ENCODE results near the gene DCBLD1. TPM values are rescaled to one million over a fixed set of nuclear protein-coding genes. Genes with fewer than 3 reads are reported as not detected.
A peak's percentile ranks its signal among the peaks of the same experiment; 100 is the strongest.

DCBLD1 gene
- total and polyA plus RNA-seq, 2 of the 13 experiments (the other 11 are each of a cell fraction or from before 2014, with no cell fraction given): 23.2 to 41.5 TPM

DNA sequence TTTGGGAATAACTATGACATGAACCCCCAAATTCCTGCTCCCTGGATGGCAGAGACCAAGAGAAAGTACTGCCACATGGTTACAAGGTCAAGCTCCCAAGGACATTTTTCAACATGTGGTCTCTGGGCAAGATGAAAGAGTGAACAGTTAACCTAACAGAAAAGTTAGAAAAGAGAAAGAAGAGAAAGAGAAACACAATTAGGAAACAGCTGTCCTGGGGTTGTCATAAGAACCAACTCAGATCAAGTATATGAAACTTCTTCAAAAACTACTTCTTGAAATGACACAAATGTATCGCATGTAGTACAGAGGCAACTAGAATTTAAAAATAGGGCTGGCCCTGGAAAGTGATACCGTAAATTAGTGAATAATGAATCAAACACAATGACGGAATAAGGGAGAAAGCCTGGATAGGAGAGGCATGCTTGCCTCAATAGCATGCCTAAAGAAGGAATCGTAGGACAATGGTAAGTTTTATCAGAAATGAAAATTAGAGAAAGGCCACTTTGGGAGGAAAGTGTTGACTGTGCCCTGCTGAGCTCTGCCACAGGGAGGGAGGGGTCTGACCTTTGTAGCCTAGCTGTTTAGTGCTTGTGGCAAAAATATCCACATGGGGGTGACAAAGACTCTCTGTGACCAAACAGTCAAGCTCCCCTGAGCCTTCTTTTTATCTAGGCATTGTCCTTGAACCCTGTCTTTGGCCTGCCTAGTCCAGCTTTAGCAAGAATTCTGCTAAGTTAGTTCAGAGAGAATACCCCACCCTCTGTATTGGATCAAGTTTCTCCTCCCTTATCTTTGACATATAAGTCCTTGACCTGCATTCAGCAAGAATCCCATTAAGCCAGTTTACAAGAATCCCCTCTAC, 4.3 kb upstream of the DCBLD1 start (continued):
- TF ChIP-seq, protein P1, sequence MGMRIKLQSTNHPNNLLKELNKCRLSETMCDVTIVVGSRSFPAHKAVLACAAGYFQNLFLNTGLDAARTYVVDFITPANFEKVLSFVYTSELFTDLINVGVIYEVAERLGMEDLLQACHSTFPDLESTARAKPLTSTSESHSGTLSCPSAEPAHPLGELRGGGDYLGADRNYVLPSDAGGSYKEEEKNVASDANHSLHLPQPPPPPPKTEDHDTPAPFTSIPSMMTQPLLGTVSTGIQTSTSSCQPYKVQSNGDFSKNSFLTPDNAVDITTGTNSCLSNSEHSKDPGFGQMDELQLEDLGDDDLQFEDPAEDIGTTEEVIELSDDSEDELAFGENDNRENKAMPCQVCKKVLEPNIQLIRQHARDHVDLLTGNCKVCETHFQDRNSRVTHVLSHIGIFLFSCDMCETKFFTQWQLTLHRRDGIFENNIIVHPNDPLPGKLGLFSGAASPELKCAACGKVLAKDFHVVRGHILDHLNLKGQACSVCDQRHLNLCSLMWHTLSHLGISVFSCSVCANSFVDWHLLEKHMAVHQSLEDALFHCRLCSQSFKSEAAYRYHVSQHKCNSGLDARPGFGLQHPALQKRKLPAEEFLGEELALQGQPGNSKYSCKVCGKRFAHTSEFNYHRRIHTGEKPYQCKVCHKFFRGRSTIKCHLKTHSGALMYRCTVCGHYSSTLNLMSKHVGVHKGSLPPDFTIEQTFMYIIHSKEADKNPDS (CRISPR knock-in tag; IDR thresholded peaks at IDR 0.05): no peak
- TF ChIP-seq MEIS2 (CRISPR knock-in tag; IDR thresholded peaks at IDR 0.05): no peak
- no peak for TF ChIP-seq ZNF367 (CRISPR knock-in tag; IDR thresholded peaks at IDR 0.05; ENCODE audit: borderline replicate concordance)
- no peak for TF ChIP-seq MAFF (IDR thresholded peaks at IDR 0.05; ENCODE audit: low read depth, low read length)
- no peak for TF ChIP-seq ZNF670 (CRISPR knock-in tag; IDR thresholded peaks at IDR 0.05; ENCODE audit: borderline replicate concordance)
- TF ChIP-seq ZNF850 (CRISPR knock-in tag; conservative IDR thresholded peaks at IDR 0.05): no peak
- TF ChIP-seq TEAD3 (CRISPR knock-in tag; optimal IDR thresholded peaks at IDR 0.05; ENCODE audit: borderline replicate concordance): peak; percentile 64
- 0 out of 2 replicates have a peak, but pooled peaks have one; percentile 59 for TF ChIP-seq ZNF33B (CRISPR knock-in tag; IDR thresholded peaks at IDR 0.05)
- no peak for TF ChIP-seq CCAR2 (optimal IDR thresholded peaks at IDR 0.05; ENCODE audit: low read depth, low read length)
- TF ChIP-seq ZFY (CRISPR knock-in tag; IDR thresholded peaks at IDR 0.05): 0 out of 2 replicates have a peak, but pooled peaks have one; percentile 21
- no peak for TF ChIP-seq RELA (CRISPR knock-in tag; IDR thresholded peaks at IDR 0.05)
- no peak for TF ChIP-seq ZBTB1 (CRISPR knock-in tag; IDR thresholded peaks at IDR 0.05; ENCODE audit: borderline replicate concordance)
- no peak for TF ChIP-seq RFX5 (IDR thresholded peaks at IDR 0.05; ENCODE audit: low read depth, low read length)
- no peak for TF ChIP-seq ZNF329 (CRISPR knock-in tag; IDR thresholded peaks at IDR 0.05; ENCODE audit: low read depth)
- peak; percentile 24; the same call in 1 of the 2 replicates for TF ChIP-seq ZNF350 (CRISPR knock-in tag; IDR thresholded peaks at IDR 0.05; ENCODE audit: borderline replicate concordance, low read depth)
- TF ChIP-seq, protein P2, sequence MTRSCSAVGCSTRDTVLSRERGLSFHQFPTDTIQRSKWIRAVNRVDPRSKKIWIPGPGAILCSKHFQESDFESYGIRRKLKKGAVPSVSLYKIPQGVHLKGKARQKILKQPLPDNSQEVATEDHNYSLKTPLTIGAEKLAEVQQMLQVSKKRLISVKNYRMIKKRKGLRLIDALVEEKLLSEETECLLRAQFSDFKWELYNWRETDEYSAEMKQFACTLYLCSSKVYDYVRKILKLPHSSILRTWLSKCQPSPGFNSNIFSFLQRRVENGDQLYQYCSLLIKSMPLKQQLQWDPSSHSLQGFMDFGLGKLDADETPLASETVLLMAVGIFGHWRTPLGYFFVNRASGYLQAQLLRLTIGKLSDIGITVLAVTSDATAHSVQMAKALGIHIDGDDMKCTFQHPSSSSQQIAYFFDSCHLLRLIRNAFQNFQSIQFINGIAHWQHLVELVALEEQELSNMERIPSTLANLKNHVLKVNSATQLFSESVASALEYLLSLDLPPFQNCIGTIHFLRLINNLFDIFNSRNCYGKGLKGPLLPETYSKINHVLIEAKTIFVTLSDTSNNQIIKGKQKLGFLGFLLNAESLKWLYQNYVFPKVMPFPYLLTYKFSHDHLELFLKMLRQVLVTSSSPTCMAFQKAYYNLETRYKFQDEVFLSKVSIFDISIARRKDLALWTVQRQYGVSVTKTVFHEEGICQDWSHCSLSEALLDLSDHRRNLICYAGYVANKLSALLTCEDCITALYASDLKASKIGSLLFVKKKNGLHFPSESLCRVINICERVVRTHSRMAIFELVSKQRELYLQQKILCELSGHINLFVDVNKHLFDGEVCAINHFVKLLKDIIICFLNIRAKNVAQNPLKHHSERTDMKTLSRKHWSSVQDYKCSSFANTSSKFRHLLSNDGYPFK (CRISPR knock-in tag; IDR thresholded peaks at IDR 0.05; ENCODE audit: borderline replicate concordance): no peak
- no peak for TF ChIP-seq RBAK (CRISPR knock-in tag; IDR thresholded peaks at IDR 0.05)
- TF ChIP-seq, protein P3, sequence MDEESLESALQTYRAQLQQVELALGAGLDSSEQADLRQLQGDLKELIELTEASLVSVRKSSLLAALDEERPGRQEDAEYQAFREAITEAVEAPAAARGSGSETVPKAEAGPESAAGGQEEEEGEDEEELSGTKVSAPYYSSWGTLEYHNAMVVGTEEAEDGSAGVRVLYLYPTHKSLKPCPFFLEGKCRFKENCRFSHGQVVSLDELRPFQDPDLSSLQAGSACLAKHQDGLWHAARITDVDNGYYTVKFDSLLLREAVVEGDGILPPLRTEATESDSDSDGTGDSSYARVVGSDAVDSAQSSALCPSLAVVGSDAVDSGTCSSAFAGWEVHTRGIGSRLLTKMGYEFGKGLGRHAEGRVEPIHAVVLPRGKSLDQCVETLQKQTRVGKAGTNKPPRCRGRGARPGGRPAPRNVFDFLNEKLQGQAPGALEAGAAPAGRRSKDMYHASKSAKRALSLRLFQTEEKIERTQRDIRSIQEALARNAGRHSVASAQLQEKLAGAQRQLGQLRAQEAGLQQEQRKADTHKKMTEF (CRISPR knock-in tag; IDR thresholded peaks at IDR 0.05): peak; percentile 90
- TF ChIP-seq KDM1A (CRISPR knock-in tag; IDR thresholded peaks at IDR 0.05): 0 out of 2 replicates have a peak, but pooled peaks have one; percentile 38
- TF ChIP-seq SRF (IDR thresholded peaks at IDR 0.05; ENCODE audit: low read depth, low read length): 0 out of 2 replicates have a peak, but pooled peaks have one; percentile 28
- TF ChIP-seq EEA1 (CRISPR knock-in tag; IDR thresholded peaks at IDR 0.05; ENCODE audit: borderline replicate concordance): no peak
- no peak for TF ChIP-seq ADNP (CRISPR knock-in tag; IDR thresholded peaks at IDR 0.05)
- TF ChIP-seq, protein P4, sequence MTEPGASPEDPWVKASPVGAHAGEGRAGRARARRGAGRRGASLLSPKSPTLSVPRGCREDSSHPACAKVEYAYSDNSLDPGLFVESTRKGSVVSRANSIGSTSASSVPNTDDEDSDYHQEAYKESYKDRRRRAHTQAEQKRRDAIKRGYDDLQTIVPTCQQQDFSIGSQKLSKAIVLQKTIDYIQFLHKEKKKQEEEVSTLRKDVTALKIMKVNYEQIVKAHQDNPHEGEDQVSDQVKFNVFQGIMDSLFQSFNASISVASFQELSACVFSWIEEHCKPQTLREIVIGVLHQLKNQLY (CRISPR knock-in tag; IDR thresholded peaks at IDR 0.05): peak; percentile 45; the same call in 1 of the 2 replicates
- no peak for TF ChIP-seq ZNF383 (CRISPR knock-in tag; IDR thresholded peaks at IDR 0.05; ENCODE audit: borderline replicate concordance)
